ENCODE data around the gene DNAH10.

Gene DNAH10

GRCh38 chr12:123948401-123948795 lies 186.3 kb downstream of the DNAH10 start:
- H3K27me3 ChIP-seq (ENCODE audit: insufficient read depth, low read length), result no peaks in the 10 kb centered on the region
- H3K4me1 ChIP-seq (ENCODE audit: insufficient read depth, low read length, severe bottlenecking), result no peaks in the 10 kb centered on the region
- H3K9me3 ChIP-seq (ENCODE audit: low read length), result no peaks in the 10 kb centered on the region
- no peaks in the 10 kb centered on the region for H3K79me2 ChIP-seq (ENCODE audit: insufficient read depth, low read length)
- H3K9me2 ChIP-seq (ENCODE audit: low read depth, low read length), result no peaks in the 10 kb centered on the region
- no peaks in the 10 kb centered on the region for H3F3A ChIP-seq (ENCODE audit: insufficient read depth, low read length)
- no peak overlapping the region for H2AFZ ChIP-seq (ENCODE audit: low read length)
- no peak overlapping the region for H3K27ac ChIP-seq (ENCODE audit: low read depth, low read length, poor library complexity, severe bottlenecking)
- H3K4me2 ChIP-seq (ENCODE audit: low read length), result no peak overlapping the region
- H3K36me3 ChIP-seq (ENCODE audit: insufficient read depth, low read length), result no peaks in the 10 kb centered on the region
- no peak overlapping the region for H3K4me3 ChIP-seq (ENCODE audit: low read depth, low read length, poor library complexity, severe bottlenecking)
- TF ChIP-seq CTCF (IDR thresholded peaks at IDR 0.05; ENCODE audit: low read length) (no peak), EZH2 (IDR thresholded peaks at IDR 0.05; ENCODE audit: borderline replicate concordance, low read length) (no peak)
- H3K9ac ChIP-seq (ENCODE audit: low read length), result no peak overlapping the region
- no peaks in the 10 kb centered on the region for H4K20me1 ChIP-seq (ENCODE audit: insufficient read depth, low read length)

GRCh38 chr12:123948796-123949769 lies 187.0 kb downstream of the DNAH10 start:
- H3K4me2 ChIP-seq (ENCODE audit: low read length), result no peak overlapping the region
- no peak overlapping the region for H2AFZ ChIP-seq (ENCODE audit: low read length)
- no peak overlapping the region for H3K4me3 ChIP-seq (ENCODE audit: low read depth, low read length, poor library complexity, severe bottlenecking)
- H3F3A ChIP-seq (ENCODE audit: insufficient read depth, low read length), result no peaks in the 10 kb centered on the region
- H3K27ac ChIP-seq (ENCODE audit: low read depth, low read length, poor library complexity, severe bottlenecking), result no peak overlapping the region
- H3K36me3 ChIP-seq (ENCODE audit: insufficient read depth, low read length), result no peaks in the 10 kb centered on the region
- H3K9me2 ChIP-seq (ENCODE audit: low read depth, low read length), result no peaks in the 10 kb centered on the region
- no peaks in the 10 kb centered on the region for H4K20me1 ChIP-seq (ENCODE audit: insufficient read depth, low read length)
- no peak for TF ChIP-seq EZH2 (IDR thresholded peaks at IDR 0.05; ENCODE audit: borderline replicate concordance, low read length)
- H3K79me2 ChIP-seq (ENCODE audit: insufficient read depth, low read length), result no peaks in the 10 kb centered on the region
- no peaks in the 10 kb centered on the region for H3K4me1 ChIP-seq (ENCODE audit: insufficient read depth, low read length, severe bottlenecking)
- no peaks in the 10 kb centered on the region for H3K9me3 ChIP-seq (ENCODE audit: low read length)
- no peaks in the 10 kb centered on the region for H3K27me3 ChIP-seq (ENCODE audit: insufficient read depth, low read length)
- no peak overlapping the region for H3K9ac ChIP-seq (ENCODE audit: low read length)

- no peak overlapping the region for H3K4me3 ChIP-seq (ENCODE audit: low read depth, low read length, poor library complexity, severe bottlenecking)
- no peaks in the 10 kb centered on the region for H3K4me1 ChIP-seq (ENCODE audit: insufficient read depth, low read length, severe bottlenecking)
- TF ChIP-seq EZH2 (IDR thresholded peaks at IDR 0.05; ENCODE audit: borderline replicate concordance, low read length) (no peak), CTCF (IDR thresholded peaks at IDR 0.05; ENCODE audit: low read length) (no peak)
- no peak overlapping the region for H3K4me2 ChIP-seq (ENCODE audit: low read length)
- no peak overlapping the region for H3K9ac ChIP-seq (ENCODE audit: low read length)
- H2AFZ ChIP-seq (ENCODE audit: low read length), result no peak overlapping the region
- no peaks in the 10 kb centered on the region for H4K20me1 ChIP-seq (ENCODE audit: insufficient read depth, low read length)
- H3K9me3 ChIP-seq (ENCODE audit: low read length), result no peaks in the 10 kb centered on the region
- H3K27ac ChIP-seq (ENCODE audit: low read depth, low read length, poor library complexity, severe bottlenecking), result no peak overlapping the region
- H3K9me2 ChIP-seq (ENCODE audit: low read depth, low read length), result no peaks in the 10 kb centered on the region
- H3K36me3 ChIP-seq (ENCODE audit: insufficient read depth, low read length), result no peaks in the 10 kb centered on the region
- H3K79me2 ChIP-seq (ENCODE audit: insufficient read depth, low read length), result no peaks in the 10 kb centered on the region
- H3F3A ChIP-seq (ENCODE audit: insufficient read depth, low read length), result no peaks in the 10 kb centered on the region
- no peaks in the 10 kb centered on the region for H3K27me3 ChIP-seq (ENCODE audit: insufficient read depth, low read length)
These were observed 187.7 kb downstream of the DNAH10 start for GRCh38 chr12:123949770-123950165.
